ENCODE results near the gene TBC1D7. TPM values are rescaled to one million over a fixed set of nuclear protein-coding genes. Genes with fewer than 3 reads are reported as not detected.

The TBC1D7 gene
- total and polyA plus RNA-seq, 7 experiments from 2014 or later, result 11.7 to 34.6 (median 16.9) TPM

- Histone ChIP-seq H3K4me3 (ENCODE audit: low read length) (no peak overlapping the region), H3K36me3 (ENCODE audit: control insufficient read depth in 2 of 3, insufficient read depth in 3 of 3, low read length in 3 of 3) (peaks cover 0 to 5% (median 0%) of the 10 kb centered on the region in 3 experiments), H3K27me3 (ENCODE audit: control insufficient read depth in 2 of 2, insufficient read depth in 2 of 2, low read length in 2 of 2) (no peaks in the 10 kb centered on the region), H3K4me1 (ENCODE audit: control insufficient read depth in 2 of 2, insufficient read depth in 2 of 2, low read length in 2 of 2) (no peaks in the 10 kb centered on the region), H3K9me3 (ENCODE audit: control insufficient read depth in 2 of 3, low read length in 3 of 3) (peaks cover 0 to 28% (median 15%) of the 10 kb centered on the region in 3 experiments), H3K27ac (ENCODE audit: low read depth, low read length) (no peak overlapping the region)
- POLR2A ChIA-PET, result no interaction called here
- Mint-ChIP-seq H3K27ac (no peak overlapping the region), H3K36me3 (peaks cover 9 to 43% (median 38%) of the 10 kb centered on the region in 5 donors), H3K4me1 (no peaks in the 10 kb centered on the region), H3K9me3 (peaks cover 0 to 60% (median 16%) of the 10 kb centered on the region in 11 donors), H3K4me3 (no peak overlapping the region), H3K27me3 (no peaks in the 10 kb centered on the region)
- no peak for DNase-seq
- intact Hi-C loops (cut with micrococcal nuclease), result no loop called here
- CTCF ChIA-PET, result no interaction called here
- ATAC-seq, result no peak
Measured at GRCh38 chr6:13287104-13287503, 41.2 kb downstream of the TBC1D7 start.

GRCh38 chr6:13286181-13286580 is 42.2 kb downstream of the TBC1D7 start:
- H3K9me3 Mint-ChIP-seq, result peaks cover 0 to 60% (median 16%) of the 10 kb centered on the region in 11 donors

GRCh38 chr6:13285705-13286104 is 42.6 kb downstream of the TBC1D7 start:
- CTCF ChIA-PET, result no interaction called here
- Mint-ChIP-seq H3K4me3 (no peak overlapping the region), H3K27me3 (no peaks in the 10 kb centered on the region), H3K9me3 (peaks cover 0 to 60% (median 16%) of the 10 kb centered on the region in 11 donors), H3K36me3 (peaks cover 9 to 42% (median 32%) of the 10 kb centered on the region in 5 donors), H3K4me1 (no peaks in the 10 kb centered on the region), H3K27ac (no peak overlapping the region)
- Histone ChIP-seq H3K9me3 (ENCODE audit: control insufficient read depth in 2 of 3, low read length in 3 of 3) (peaks cover 0 to 28% (median 15%) of the 10 kb centered on the region in 3 experiments), H3K4me1 (ENCODE audit: control insufficient read depth in 2 of 2, insufficient read depth in 2 of 2, low read length in 2 of 2) (no peaks in the 10 kb centered on the region), H3K27me3 (ENCODE audit: control insufficient read depth in 2 of 2, insufficient read depth in 2 of 2, low read length in 2 of 2) (no peaks in the 10 kb centered on the region), H3K36me3 (ENCODE audit: control insufficient read depth in 2 of 3, insufficient read depth in 3 of 3, low read length in 3 of 3) (no peaks in the 10 kb centered on the region), H3K4me3 (ENCODE audit: low read length) (no peak overlapping the region), H3K27ac (ENCODE audit: low read depth, low read length) (no peak overlapping the region)
- POLR2A ChIA-PET, result no interaction called here
- ATAC-seq, result peak; percentile 36
- no peak for DNase-seq
- intact Hi-C loops (cut with micrococcal nuclease), result no loop called here

More at GRCh38 chr6:13286181-13286580, 42.2 kb downstream of the TBC1D7 start:
- H3K27me3 ChIP-seq (ENCODE audit: control insufficient read depth in 2 of 2, insufficient read depth in 2 of 2, low read length in 2 of 2), result no peaks in the 10 kb centered on the region
- H3K4me3 Mint-ChIP-seq, result no peak overlapping the region
- H3K4me1 ChIP-seq (ENCODE audit: control insufficient read depth in 2 of 2, insufficient read depth in 2 of 2, low read length in 2 of 2), result no peaks in the 10 kb centered on the region
- POLR2A ChIA-PET, result no interaction called here
- no peaks in the 10 kb centered on the region for H3K4me1 Mint-ChIP-seq
- DNase-seq (no peak), ATAC-seq (peak; percentile 50)
- no peak overlapping the region for H3K27ac ChIP-seq (ENCODE audit: low read depth, low read length)
- peak overlapping the region in 1 of 9 donors; percentile 43 for H3K27ac Mint-ChIP-seq
- H3K9me3 ChIP-seq (ENCODE audit: control insufficient read depth in 2 of 3, low read length in 3 of 3), result peaks cover 0 to 28% (median 15%) of the 10 kb centered on the region in 3 experiments
- intact Hi-C loops (cut with micrococcal nuclease), result no loop called here
- CTCF ChIA-PET, result no interaction called here
- no peaks in the 10 kb centered on the region for H3K27me3 Mint-ChIP-seq
- H3K4me3 ChIP-seq (ENCODE audit: low read length), result no peak overlapping the region
- no peaks in the 10 kb centered on the region for H3K36me3 ChIP-seq (ENCODE audit: control insufficient read depth in 2 of 3, insufficient read depth in 3 of 3, low read length in 3 of 3)
- H3K36me3 Mint-ChIP-seq, result peaks cover 9 to 42% (median 32%) of the 10 kb centered on the region in 5 donors

GRCh38 chr6:13284646-13285045 is 43.7 kb downstream of the TBC1D7 start:
- no peak overlapping the region for H3K27ac ChIP-seq (ENCODE audit: low read depth, low read length)
- Mint-ChIP-seq H3K9me3 (peaks cover 0 to 52% (median 16%) of the 10 kb centered on the region in 11 donors), H3K4me3 (no peak overlapping the region), H3K27ac (no peak overlapping the region), H3K36me3 (peaks cover 9 to 35% (median 24%) of the 10 kb centered on the region in 5 donors), H3K27me3 (no peaks in the 10 kb centered on the region), H3K4me1 (peaks cover 0 to 9% (median 6%) of the 10 kb centered on the region in 7 donors)
- no peak for ATAC-seq
- H3K4me3 ChIP-seq (ENCODE audit: low read length), result no peak overlapping the region
- ChIA-PET POLR2A (interaction anchor here (0.6 kb wide), 1 partner anchor 32 kb away, joined by 5 read pairs; no protein-coding TSS in a partner anchor), CTCF (no interaction called here)
- DNase-seq, result no peak
- intact Hi-C loops (cut with micrococcal nuclease), result no loop called here
- no peaks in the 10 kb centered on the region for H3K27me3 ChIP-seq (ENCODE audit: control insufficient read depth in 2 of 2, insufficient read depth in 2 of 2, low read length in 2 of 2)
- H3K36me3 ChIP-seq (ENCODE audit: control insufficient read depth in 2 of 3, insufficient read depth in 3 of 3, low read length in 3 of 3), result no peaks in the 10 kb centered on the region
- no peaks in the 10 kb centered on the region for H3K4me1 ChIP-seq (ENCODE audit: control insufficient read depth in 2 of 2, insufficient read depth in 2 of 2, low read length in 2 of 2)
- H3K9me3 ChIP-seq (ENCODE audit: control insufficient read depth in 2 of 3, low read length in 3 of 3), result peaks cover 0 to 28% (median 15%) of the 10 kb centered on the region in 3 experiments

GRCh38 chr6:13283331-13283730 is 45.0 kb downstream of the TBC1D7 start:
- CTCF ChIA-PET, result no interaction called here
- ATAC-seq, result no peak
- no peak for DNase-seq
- intact Hi-C loops (cut with micrococcal nuclease), result no loop called here
- Mint-ChIP-seq H3K4me1 (peaks cover 0 to 13% (median 9%) of the 10 kb centered on the region in 7 donors), H3K9me3 (peaks cover 0 to 43% (median 11%) of the 10 kb centered on the region in 11 donors), H3K27me3 (no peaks in the 10 kb centered on the region), H3K4me3 (no peak overlapping the region), H3K36me3 (peaks cover 6 to 24% (median 20%) of the 10 kb centered on the region in 5 donors), H3K27ac (no peak overlapping the region)
- Histone ChIP-seq H3K4me3 (ENCODE audit: low read length) (no peak overlapping the region), H3K36me3 (ENCODE audit: control insufficient read depth in 2 of 3, insufficient read depth in 3 of 3, low read length in 3 of 3) (no peaks in the 10 kb centered on the region), H3K9me3 (ENCODE audit: control insufficient read depth in 2 of 3, low read length in 3 of 3) (peaks cover 0 to 25% (median 15%) of the 10 kb centered on the region in 3 experiments), H3K27ac (ENCODE audit: low read depth, low read length) (no peak overlapping the region), H3K4me1 (ENCODE audit: control insufficient read depth in 2 of 2, insufficient read depth in 2 of 2, low read length in 2 of 2) (no peaks in the 10 kb centered on the region), H3K27me3 (ENCODE audit: control insufficient read depth in 2 of 2, insufficient read depth in 2 of 2, low read length in 2 of 2) (no peaks in the 10 kb centered on the region)
- POLR2A ChIA-PET, result no interaction called here

GRCh38 chr6:13282393-13283069 is 45.8 kb downstream of the TBC1D7 start:
- Histone ChIP-seq H3K4me1 (ENCODE audit: control insufficient read depth in 2 of 2, insufficient read depth in 2 of 2, low read length in 2 of 2) (no peaks in the 10 kb centered on the region), H3K9me3 (ENCODE audit: control insufficient read depth in 2 of 3, low read length in 3 of 3) (peaks cover 0 to 17% (median 13%) of the 10 kb centered on the region in 3 experiments), H3K27me3 (ENCODE audit: control insufficient read depth in 2 of 2, insufficient read depth in 2 of 2, low read length in 2 of 2) (no peaks in the 10 kb centered on the region), H3K4me3 (ENCODE audit: low read length) (no peak overlapping the region), H3K27ac (ENCODE audit: low read depth, low read length) (no peak overlapping the region), H3K36me3 (ENCODE audit: control insufficient read depth in 2 of 3, insufficient read depth in 3 of 3, low read length in 3 of 3) (no peaks in the 10 kb centered on the region)
- intact Hi-C loops (cut with micrococcal nuclease), result no loop called here
- ATAC-seq, result no peak
- Mint-ChIP-seq H3K4me3 (no peak overlapping the region), H3K27me3 (no peaks in the 10 kb centered on the region), H3K4me1 (peaks cover 0 to 21% (median 12%) of the 10 kb centered on the region in 7 donors), H3K36me3 (peaks cover 3 to 24% (median 18%) of the 10 kb centered on the region in 5 donors), H3K9me3 (peaks cover 0 to 35% (median 7%) of the 10 kb centered on the region in 11 donors), H3K27ac (no peak overlapping the region)
- no peak for DNase-seq
- ChIA-PET CTCF (no interaction called here), POLR2A (no interaction called here)

GRCh38 chr6:13281686-13282085 is 46.7 kb downstream of the TBC1D7 start:
- Mint-ChIP-seq H3K27me3 (no peaks in the 10 kb centered on the region), H3K36me3 (peaks cover 6 to 18% (median 10%) of the 10 kb centered on the region in 5 donors), H3K4me1 (peaks cover 0 to 21% (median 13%) of the 10 kb centered on the region in 7 donors), H3K27ac (no peak overlapping the region), H3K4me3 (no peak overlapping the region), H3K9me3 (peaks cover 0 to 27% (median 7%) of the 10 kb centered on the region in 11 donors)
- H3K9me3 ChIP-seq (ENCODE audit: control insufficient read depth in 2 of 3, low read length in 3 of 3), result peaks cover 0 to 9% (median 4%) of the 10 kb centered on the region in 3 experiments
- H3K27ac ChIP-seq (ENCODE audit: low read depth, low read length), result no peak overlapping the region
- ATAC-seq (no peak), DNase-seq (no peak)
- no peaks in the 10 kb centered on the region for H3K27me3 ChIP-seq (ENCODE audit: control insufficient read depth in 2 of 2, insufficient read depth in 2 of 2, low read length in 2 of 2)
- intact Hi-C loops (cut with micrococcal nuclease), result no loop called here
- ChIA-PET CTCF (no interaction called here), POLR2A (no interaction called here)
- no peaks in the 10 kb centered on the region for H3K36me3 ChIP-seq (ENCODE audit: control insufficient read depth in 2 of 3, insufficient read depth in 3 of 3, low read length in 3 of 3)
- no peak overlapping the region for H3K4me3 ChIP-seq (ENCODE audit: low read length)
- no peaks in the 10 kb centered on the region for H3K4me1 ChIP-seq (ENCODE audit: control insufficient read depth in 2 of 2, insufficient read depth in 2 of 2, low read length in 2 of 2)

Measured in naive thymus-derived CD4-positive, alpha-beta T cell (primary cell).